Activated CD8-positive, alpha-beta memory T cell treated with anti-CD3 and anti-CD28 coated beads for 4 hours (primary cell): Measurements from ENCODE around the gene C11orf24.

Experiments used
- DNase-seq, 2 donors: peaks; one replicate each; pipeline ENCODE4 v3.0.0-alpha.2; 2020; ENCODE audit warnings: low read depth in 2 of 2

C11orf24 gene

GRCh38 chr11:68271781-68272608 lies at the start of gene C11orf24:
Gene C11orf24, minus strand, starts transcription at chr11:68271973. Its CDS starts 8,206 bp downstream, at chr11:68263767.
- DNase-seq, result peak; percentile 88 to 89

GRCh38 chr11:68317147-68317785 lies 45.5 kb upstream of the C11orf24 start:
- no peak for DNase-seq

GRCh38 chr11:68315171-68315920 lies 43.6 kb upstream of the C11orf24 start:
- DNase-seq, result no peak

DNA sequence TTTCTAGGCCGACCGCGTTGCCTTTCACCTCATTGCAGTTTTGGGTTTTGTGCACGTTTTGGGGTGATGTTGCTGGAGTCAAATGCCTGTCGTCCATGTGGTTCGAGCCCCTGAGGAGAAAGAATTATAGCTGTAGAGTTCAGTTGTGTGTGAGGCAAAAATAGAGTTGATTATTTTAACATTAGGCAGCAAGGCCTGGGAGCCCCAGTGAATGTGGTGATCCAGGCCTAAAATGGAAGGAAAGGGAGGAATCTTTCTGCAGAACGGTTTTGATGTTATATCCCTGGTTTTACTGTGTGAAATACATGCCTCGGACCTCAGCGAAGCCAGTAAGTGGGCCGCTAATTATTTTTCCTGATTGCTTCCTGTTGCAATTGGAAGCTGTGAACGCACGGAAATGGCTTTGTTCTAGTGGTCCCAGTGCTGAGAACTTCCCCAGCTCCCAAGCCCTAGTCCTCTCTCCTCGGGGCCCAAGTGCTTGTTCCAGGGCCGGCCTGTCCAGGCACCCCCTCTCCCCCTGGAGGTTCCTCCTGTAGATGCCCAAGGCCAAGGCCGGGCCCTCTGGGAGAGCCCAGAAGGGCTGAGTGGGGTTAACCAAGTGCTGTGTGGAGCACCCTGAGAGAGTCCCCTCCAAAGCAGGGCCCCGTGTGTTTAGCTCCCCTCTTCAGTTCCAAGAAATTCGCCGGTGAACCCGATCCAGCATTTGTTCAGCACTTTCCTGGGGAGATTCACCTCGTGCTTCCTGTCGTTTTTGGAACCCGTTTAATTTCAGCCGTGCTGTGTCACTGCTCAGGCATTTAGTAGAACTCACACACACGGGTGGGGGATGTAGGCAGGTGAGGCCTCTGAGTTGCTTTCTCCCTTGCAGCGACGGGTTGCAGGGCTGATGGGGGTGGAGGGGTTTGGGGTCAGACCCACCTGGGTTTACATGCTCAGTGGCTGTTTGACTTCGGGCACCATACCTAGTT lies 42.7 kb upstream of the C11orf24 start:
- DNase-seq, result no peak

- no peak for DNase-seq
Measured at GRCh38 chr11:68313574-68314202, 41.9 kb upstream of the C11orf24 start.

DNA sequence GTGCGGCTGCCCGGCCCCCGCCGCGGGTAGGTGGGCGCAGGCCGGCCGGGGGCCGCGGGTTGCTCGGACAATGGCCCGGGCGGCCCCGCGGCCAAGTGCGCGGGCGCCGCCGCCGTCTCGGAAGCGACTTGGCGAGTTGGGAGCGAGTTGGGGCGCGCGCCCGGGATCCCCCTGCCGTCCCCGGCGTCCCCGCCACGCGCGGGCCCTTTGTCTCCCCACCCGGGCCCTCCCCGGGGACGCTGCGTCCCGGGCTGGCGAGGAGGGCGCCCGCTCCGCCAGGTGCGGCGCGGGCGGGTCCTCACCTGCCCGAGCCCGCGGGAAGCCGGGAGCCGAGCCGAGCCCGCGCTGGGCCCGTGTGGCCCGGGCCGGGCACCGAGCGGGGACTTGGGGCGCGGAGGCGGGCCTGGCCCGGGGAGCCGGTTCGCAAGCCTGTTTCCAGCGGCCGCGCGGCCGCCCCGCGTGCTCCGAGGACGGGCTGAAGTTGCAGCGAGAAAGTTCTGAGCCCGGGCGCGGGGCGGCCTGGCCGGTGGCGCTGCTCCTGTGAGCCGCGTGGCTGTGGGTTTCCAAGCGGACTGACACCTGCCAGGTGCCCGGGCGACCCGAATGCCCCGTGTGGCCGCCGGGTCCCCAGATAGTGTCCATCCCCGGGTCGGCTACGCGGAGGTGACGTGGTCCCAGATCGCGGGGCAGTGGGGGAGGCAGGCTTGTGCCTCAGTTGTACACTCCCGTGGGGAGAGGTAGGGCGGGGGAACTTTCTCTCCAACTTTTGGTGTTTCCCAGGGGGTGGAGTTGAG lies 41.2 kb upstream of the C11orf24 start:
- no peak for DNase-seq

- no peak for DNase-seq
Measured at GRCh38 chr11:68312117-68312779, 40.5 kb upstream of the C11orf24 start, which contains the start of gene LRP5. Gene LRP5, plus strand, starts transcription at chr11:68312591. Its CDS starts 124 bp downstream, at chr11:68312715.

- DNase-seq, result no peak
Measured at GRCh38 chr11:68311160-68312116, 39.7 kb upstream of the C11orf24 start.

- DNase-seq, result no peak
Measured at GRCh38 chr11:68309621-68310185, 37.9 kb upstream of the C11orf24 start.

- DNase-seq, result no peak
Measured at GRCh38 chr11:68308068-68308467, 36.3 kb upstream of the C11orf24 start.

GRCh38 chr11:68306636-68307035 lies 34.9 kb upstream of the C11orf24 start:
- no peak for DNase-seq

- no peak for DNase-seq
Measured at GRCh38 chr11:68303982-68304780, 32.4 kb upstream of the C11orf24 start.

DNA sequence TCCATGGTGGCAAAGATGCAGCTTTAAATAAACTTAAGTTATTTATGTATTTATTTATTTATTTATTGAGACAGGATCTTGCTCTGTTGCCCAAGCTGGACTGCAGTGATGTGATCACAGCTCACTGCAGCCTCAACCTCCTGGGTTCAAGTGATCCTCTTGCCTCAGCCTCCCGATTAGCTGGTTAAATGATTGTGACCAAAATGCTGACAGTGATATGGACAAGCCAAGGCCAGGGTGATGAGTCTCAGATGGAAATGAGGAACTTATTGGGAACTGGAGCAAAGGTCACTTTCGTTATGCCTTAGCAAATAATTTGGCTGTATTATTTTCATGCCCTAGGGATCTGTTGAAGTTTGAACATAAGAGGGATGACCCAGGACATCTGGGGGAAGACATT lies 31.3 kb upstream of the C11orf24 start:
- DNase-seq, result no peak

GRCh38 chr11:68302670-68303069 lies 30.9 kb upstream of the C11orf24 start:
- DNase-seq, result no peak

GRCh38 chr11:68302256-68302655 lies 30.5 kb upstream of the C11orf24 start:
- no peak for DNase-seq

- no peak for DNase-seq
Measured at GRCh38 chr11:68300076-68300830, 28.5 kb upstream of the C11orf24 start.
